Measurements from ENCODE around the gene HEATR1. TPM values are rescaled to one million over a fixed set of nuclear protein-coding genes. Genes with fewer than 3 reads are reported as not detected.

HEATR1 gene
- total RNA-seq (2021; ENCODE audit: unreplicated experiment) (66.5 TPM), Bru-seq, nascent RNA (percentile 93 among the genes with signal in this experiment), BruChase-seq, experiment 1, labeled RNA remaining after a 2-hour chase (percentile 94 among the genes with signal in this experiment), BruChase-seq, experiment 2, labeled RNA remaining after a 6-hour chase (percentile 96 among the genes with signal in this experiment)
- 13.5 TPM for polyA plus RNA-seq (2012; ENCODE audit: insufficient read length)
- long read RNA-seq, full-length matches to known transcripts: 19 of 59 reads
- long read RNA-seq, partial matches to known transcripts: 35 of 59 reads
- long read RNA-seq, other reads (novel, unspliced or antisense): 5 of 59 reads

DNA sequence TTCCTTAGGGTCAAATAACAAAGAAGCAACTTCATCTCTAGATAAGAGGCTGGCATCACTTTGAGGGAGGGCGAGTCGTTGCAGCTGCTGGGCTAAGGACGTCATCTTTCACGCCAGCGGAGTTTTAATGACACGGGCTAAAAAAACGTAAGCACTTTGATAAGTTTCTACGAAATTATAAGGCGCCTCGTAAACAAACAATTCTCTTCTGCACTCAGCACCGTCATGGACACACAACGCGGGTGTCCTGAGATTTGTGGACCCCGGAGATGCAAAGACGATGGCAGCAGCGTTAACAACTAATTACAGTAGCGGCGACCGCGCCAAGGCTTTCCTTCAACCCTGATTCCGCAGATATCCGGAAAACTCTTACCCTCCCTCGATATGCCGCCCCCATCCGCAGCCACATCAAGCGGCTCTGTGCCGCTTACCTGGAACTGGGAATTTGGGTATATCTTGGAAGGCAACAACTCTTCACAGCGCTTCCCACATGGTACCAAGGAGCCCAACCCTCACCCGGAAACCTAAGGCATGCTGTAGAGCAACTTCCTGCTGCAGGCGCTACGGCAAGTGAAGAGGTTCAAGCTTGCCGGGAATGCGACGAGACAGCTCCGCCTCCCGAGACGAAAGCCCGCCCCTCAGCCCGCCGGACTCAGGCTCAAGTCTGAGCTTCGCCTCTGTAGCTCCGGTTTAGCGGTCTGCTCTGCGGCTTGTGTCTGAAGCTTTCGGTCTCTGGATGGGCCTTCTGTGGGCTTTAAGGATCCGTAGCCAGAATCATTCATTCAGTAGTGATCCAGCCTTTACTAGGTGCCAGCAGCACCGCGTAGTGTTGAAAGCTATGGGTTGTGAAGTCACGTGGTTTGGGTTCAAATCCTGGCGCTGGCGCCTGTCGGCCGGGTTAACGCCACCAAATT, at the start of gene HEATR1:
Gene HEATR1, minus strand, starts transcription at position 526 of the 914 bp plus-strand sequence. Its CDS starts 421 bp downstream, at position 105.
- TSS peak; percentile 88 for BruUV-seq (replicated peaks)
- DNase-seq (ENCODE audit: low read depth, low spot score): peak; percentile 87
- Histone ChIP-seq H3K4me3 (ENCODE audit: low read depth in 2 of 2, low read length in 2 of 2) (peak within 1 kb of the TSS; percentile 80 to 98), H3K27me3 (ENCODE audit: control insufficient read depth, insufficient read depth, low read length) (no peaks in the 10 kb centered on the region), H3K27ac (ENCODE audit: low read length) (peak within 1 kb of the TSS; percentile 87), H3K9me3 (ENCODE audit: control insufficient read depth, insufficient read depth, low read depth, low read length) (no peaks in the 10 kb centered on the region), H3K4me1 (ENCODE audit: control insufficient read depth, insufficient read depth, low read length) (peaks cover 8% of the 10 kb centered on the region; the same call in 1 of the 2 replicates), H3K36me3 (ENCODE audit: control insufficient read depth, insufficient read depth, low read length) (peaks cover 4% of the 10 kb centered on the region)
- in situ Hi-C loops (cut with HindIII; ENCODE audit: low pct_unique_long_range_greater_than_20kb, low sequenced_read_pairs): no loop called here
- ATAC-seq: peak; percentile 98
- TF ChIP-seq SIN3A (IDR thresholded peaks at IDR 0.05; ENCODE audit: borderline replicate concordance, insufficient read depth, low read depth, low read length) (peak; percentile 77), TCF7L2 (IDR thresholded peaks at IDR 0.05; ENCODE audit: low read depth, low read length) (no peak), REST (IDR thresholded peaks at IDR 0.05; ENCODE audit: insufficient read depth in 1 of 2, low read depth in 2 of 2, low read length in 1 of 2) (0 out of 4 replicates have a peak, but pooled peaks of 1 of the 2 experiments have one; percentile 41), POLR2AphosphoS5 (IDR thresholded peaks at IDR 0.05; ENCODE audit: low read depth, low read length) (peak; percentile 98)
- TF ChIP-seq, protein P1, sequence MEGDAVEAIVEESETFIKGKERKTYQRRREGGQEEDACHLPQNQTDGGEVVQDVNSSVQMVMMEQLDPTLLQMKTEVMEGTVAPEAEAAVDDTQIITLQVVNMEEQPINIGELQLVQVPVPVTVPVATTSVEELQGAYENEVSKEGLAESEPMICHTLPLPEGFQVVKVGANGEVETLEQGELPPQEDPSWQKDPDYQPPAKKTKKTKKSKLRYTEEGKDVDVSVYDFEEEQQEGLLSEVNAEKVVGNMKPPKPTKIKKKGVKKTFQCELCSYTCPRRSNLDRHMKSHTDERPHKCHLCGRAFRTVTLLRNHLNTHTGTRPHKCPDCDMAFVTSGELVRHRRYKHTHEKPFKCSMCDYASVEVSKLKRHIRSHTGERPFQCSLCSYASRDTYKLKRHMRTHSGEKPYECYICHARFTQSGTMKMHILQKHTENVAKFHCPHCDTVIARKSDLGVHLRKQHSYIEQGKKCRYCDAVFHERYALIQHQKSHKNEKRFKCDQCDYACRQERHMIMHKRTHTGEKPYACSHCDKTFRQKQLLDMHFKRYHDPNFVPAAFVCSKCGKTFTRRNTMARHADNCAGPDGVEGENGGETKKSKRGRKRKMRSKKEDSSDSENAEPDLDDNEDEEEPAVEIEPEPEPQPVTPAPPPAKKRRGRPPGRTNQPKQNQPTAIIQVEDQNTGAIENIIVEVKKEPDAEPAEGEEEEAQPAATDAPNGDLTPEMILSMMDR (IDR thresholded peaks at IDR 0.05): no peak
- POLR2A ChIA-PET: interaction anchor here (0.7 to 0.9 kb wide), 2 partner anchors 44 to 230 kb away, joined by 3 to 7 read pairs; no protein-coding TSS in a partner anchor
- CTCF ChIA-PET: no interaction called here
- intact Hi-C loops (cut with micrococcal nuclease; ENCODE audit: unreplicated experiment): loop anchor here (10.0 kb wide), 1 partner anchor 171 kb away; no protein-coding TSS in a partner anchor

GRCh38 chr1:236645016-236645680, 40.8 kb upstream of the HEATR1 start:
- Histone ChIP-seq H3K4me1 (ENCODE audit: control insufficient read depth, insufficient read depth, low read length) (no peaks in the 10 kb centered on the region), H3K36me3 (ENCODE audit: control insufficient read depth, insufficient read depth, low read length) (no peaks in the 10 kb centered on the region), H3K9me3 (ENCODE audit: control insufficient read depth, insufficient read depth, low read depth, low read length) (no peaks in the 10 kb centered on the region), H3K4me3 (ENCODE audit: low read depth in 2 of 2, low read length in 2 of 2) (no peak overlapping the region), H3K27me3 (ENCODE audit: control insufficient read depth, insufficient read depth, low read length) (no peaks in the 10 kb centered on the region), H3K27ac (ENCODE audit: low read length) (no peak overlapping the region)
- CTCF ChIA-PET: no interaction called here
- BruUV-seq (replicated peaks): no TSS peak
- DNase-seq (ENCODE audit: low read depth, low spot score): no peak
- POLR2A ChIA-PET: no interaction called here
- intact Hi-C loops (cut with micrococcal nuclease; ENCODE audit: unreplicated experiment) (no loop called here), in situ Hi-C loops (cut with HindIII; ENCODE audit: low pct_unique_long_range_greater_than_20kb, low sequenced_read_pairs) (no loop called here)
- ATAC-seq: no peak
- no peak for TF ChIP-seq TCF7L2 (IDR thresholded peaks at IDR 0.05; ENCODE audit: low read depth, low read length)
